NCI-H2029 (cell line): ENCODE data around the gene GAREM2.

Experiments used
- DNase-seq: peaks from one replicate; lab custom pipeline; 2025; lab: John Stamatoyannopoulos, UW

The GAREM2 gene

DNA sequence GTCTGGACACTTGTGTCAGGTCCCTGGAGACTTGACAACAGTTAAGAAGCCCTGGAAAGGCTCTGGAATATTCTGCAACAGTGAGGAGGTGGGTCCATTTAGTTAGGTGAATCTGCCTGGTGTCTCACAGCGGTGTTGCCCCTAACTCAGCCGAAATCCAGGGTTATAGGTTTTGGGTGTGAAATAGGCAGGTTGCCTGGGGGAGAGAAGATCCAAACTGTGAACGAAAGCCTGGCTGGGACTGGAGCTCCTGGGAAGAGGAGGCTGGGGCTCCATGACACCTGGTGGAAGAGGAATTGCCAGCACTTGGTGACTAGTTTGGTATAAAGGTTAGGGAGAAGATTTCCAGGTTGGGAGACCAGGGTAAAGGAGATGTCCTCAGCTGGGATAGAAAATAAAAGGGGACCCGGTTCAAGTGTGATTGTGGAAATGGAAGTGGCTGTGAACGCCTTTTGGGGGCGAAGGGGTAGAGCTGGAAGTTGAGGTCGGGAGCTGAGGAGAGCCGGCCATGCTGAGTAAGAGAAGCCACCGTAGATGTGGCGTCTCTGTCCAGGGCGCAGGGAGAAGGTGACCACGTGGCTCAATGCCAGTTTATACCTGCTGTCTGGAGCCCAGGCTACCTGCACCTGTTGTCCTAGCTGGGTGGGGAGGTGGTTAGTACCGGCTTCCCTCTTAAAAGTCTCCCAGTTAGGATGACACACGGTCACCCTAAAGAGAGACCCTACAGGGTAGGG is 3.0 kb upstream of the GAREM2 start:
- no peak for DNase-seq

DNA sequence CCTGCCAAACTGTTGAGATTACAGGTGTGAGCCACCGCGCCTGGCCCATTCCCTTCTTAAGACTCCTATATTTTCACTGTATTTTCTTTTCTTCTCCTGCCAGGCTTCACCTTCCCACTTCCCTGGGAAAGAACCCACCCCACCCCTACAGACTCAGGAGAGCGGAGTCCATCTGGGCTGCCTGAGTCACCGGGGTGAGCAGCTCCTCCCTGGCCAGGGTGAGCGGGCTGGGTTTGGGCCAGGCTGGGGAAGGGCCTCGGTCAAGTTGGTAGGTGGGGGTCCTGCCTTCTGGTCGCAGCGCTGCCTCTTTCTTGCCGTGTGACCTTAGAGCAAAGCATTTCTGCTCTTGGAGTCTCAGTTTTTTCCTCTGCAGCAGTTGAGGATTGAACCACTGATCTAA is 2.1 kb upstream of the GAREM2 start:
- no peak for DNase-seq

DNA sequence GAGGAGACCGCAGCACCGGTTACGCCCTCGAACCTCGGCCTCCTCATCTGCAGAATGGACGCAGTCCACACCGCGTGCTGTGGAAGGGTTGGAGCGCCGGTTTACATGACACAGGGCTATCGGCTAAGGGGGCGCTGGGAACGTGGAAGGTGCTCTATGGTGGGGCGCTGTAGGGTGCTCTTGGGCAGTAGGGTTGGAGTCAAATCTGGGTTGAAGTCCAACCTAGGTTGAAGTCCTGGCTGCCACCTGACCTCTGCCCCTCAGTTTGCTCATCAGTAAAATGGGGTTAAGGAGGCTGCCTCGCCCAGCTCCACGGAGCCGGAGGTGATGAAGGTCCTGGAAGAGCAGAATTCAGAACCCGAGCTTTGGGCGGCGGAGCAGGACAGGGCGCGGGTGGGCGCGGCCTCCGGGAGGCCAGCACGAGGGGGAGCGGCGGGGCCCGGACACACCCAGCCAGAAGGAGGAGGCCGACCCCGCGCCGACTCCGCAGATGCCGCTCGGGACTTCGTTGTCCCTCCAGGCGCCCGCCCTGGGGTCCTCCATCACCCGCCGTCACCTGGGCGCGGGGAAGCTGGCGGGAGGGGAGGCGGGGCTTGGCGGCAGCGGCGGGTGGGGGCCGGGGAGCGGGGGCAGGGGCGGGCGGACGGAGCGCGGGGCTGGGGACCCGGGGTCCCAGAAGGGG is 558 bp upstream of the GAREM2 start:
- DNase-seq, result no peak

DNA sequence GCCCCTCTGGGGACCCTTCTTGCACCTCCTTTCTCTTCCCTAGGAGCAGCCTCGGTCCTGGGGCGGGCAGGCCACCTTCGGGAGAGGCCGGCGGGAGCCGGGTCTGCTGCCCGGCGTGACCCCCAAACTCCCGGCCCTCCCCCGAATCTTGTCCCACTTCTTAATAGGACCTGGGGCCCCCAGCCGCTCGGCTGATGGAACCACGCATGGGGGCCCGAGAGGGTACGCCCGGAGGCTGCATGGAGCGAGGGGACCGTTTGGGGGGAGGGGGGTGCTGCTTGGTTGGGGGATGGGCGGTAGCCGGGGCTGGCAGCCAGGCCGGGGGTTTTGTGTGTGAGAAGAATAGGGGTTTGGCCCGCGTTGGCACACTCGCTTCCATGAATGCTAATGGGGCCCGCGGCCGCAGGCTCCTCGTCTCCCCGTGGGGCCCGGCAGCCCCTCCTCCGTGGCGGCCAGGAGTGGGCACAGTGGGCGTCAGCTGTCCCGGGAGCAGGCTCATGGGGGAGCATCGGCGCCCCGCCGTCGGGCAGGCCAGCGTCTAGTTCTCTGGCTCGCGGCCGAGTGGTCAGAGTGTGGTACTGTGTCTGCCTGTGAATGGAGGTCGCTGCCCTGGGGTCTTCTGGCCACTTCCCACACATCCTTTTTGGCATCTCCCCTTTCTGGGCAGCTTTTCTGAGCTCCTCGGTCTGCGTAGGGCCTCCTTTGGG is 1.0 kb downstream of the GAREM2 start:
- no peak for DNase-seq

DNA sequence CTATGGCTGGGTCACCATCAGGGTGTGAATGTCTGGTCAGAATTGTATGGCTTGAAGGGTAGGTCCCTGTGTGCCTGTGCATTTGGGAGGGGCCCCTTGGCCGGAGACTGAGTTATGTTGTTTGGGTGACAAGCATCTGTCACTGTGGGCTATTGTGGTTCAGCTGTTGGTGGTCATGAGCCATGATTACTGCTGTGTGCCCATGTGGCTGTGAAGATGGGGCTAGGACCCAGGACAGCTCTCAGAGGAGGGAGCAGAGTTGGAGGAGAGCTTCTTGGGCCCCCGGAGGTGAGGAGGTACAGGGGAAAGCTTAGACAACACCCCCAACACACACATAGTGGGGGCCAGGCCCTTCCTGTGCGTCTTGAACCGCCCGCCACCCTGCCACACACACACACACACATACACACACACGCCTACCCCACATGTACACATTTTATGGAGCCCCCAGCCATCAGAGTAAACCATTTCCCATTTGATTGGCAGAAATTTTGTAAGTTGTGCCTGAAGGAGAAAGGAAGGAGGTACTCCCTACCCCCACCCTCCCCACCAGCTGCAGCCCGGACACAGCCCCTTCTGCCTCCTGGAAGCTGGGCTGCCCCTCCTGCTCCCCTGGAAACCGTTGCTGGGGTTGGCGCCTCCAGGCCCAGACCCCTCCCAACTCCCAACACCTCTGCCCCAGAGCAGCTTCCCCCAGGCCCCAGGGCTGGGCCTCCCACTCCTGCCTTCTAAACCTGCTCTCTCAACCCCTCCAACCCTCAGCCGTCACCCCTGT is 2.0 kb downstream of the GAREM2 start:
- DNase-seq, result no peak

DNA sequence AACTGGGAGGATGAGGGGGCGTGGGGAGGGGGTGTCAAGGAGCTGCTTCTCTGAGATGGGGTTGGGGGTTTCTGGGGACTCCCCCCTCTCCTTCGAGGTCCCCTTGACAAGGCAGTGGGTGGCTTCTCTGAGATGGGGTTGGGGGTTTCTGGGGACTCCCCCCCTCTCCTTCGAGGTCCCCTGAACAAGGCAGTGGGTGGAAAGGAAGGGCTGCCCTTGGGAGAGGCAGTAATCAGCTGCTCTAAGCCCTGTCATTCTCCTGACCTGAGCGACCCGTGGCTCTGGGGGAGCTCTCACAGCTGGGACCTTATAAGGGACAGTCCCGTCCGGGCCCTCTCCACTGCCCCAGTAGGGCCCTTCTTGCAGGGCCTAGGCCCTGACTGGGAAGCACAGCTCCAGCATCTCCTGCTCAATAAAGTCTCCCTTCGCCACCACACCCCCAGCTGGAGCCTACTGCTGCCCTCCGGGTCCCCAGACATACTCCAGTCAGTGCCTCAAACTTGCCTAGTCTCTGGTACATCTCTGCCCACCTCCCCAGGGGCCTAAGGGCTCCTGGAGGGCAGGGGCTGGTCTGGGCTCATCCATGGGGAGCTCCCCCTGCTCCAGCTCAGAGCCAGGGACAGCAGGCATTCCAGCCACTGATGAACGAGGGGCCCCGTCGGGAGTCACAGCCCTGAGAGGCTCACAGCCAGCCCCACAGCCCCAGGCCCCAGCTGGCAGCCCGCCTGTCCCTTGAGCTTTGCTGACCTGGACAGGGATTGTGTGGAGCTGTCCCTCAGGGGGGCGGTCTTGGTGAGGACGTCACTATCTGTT is 2.8 kb downstream of the GAREM2 start:
- DNase-seq, result no peak

DNA sequence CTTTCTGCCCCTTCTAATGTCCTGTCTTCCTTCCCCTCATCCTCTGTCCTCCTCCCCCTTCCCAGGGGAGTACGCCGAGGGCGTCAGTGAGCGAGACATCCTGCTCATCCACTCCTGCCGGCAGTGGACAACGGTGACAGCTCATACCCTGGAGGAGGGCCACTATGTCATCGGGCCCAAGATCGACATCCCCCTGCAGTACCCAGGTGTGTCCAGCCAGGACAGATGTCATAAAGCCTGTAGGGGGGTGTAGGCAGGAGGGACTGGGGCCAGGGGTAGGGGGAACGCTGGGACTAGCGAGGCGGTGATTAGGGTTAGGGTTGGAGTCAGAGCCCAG is 3.4 kb downstream of the GAREM2 start:
- no peak for DNase-seq

DNA sequence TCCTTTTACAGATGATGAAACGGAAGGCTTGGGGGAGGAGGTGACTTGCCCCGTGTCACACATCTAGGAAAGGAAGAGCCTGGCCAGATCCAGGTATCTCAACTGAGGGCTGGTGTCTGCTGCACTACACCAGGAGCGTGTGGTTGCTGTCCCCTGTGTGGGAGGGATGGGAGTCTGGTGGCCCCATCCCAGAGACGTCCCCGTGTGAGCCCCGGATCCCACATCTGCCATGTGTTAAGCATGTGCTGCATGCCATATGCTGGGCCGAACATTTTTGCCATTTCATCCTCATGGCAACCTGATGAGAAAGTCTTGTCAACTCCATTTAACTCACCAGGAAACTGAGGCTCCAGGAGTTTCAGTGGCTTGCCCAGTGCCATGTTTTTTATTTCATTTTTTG is 4.2 kb downstream of the GAREM2 start:
- DNase-seq, result no peak

- no peak for DNase-seq
Observed at GRCh38 chr2:26178246-26178645, 5.4 kb downstream of the GAREM2 start.

GRCh38 chr2:26178746-26179436 is 6.0 kb downstream of the GAREM2 start:
- no peak for DNase-seq

GRCh38 chr2:26179446-26179913 is 6.6 kb downstream of the GAREM2 start:
- no peak for DNase-seq

- DNase-seq, result no peak
Observed at GRCh38 chr2:26182441-26182840, 9.6 kb downstream of the GAREM2 start.

DNA sequence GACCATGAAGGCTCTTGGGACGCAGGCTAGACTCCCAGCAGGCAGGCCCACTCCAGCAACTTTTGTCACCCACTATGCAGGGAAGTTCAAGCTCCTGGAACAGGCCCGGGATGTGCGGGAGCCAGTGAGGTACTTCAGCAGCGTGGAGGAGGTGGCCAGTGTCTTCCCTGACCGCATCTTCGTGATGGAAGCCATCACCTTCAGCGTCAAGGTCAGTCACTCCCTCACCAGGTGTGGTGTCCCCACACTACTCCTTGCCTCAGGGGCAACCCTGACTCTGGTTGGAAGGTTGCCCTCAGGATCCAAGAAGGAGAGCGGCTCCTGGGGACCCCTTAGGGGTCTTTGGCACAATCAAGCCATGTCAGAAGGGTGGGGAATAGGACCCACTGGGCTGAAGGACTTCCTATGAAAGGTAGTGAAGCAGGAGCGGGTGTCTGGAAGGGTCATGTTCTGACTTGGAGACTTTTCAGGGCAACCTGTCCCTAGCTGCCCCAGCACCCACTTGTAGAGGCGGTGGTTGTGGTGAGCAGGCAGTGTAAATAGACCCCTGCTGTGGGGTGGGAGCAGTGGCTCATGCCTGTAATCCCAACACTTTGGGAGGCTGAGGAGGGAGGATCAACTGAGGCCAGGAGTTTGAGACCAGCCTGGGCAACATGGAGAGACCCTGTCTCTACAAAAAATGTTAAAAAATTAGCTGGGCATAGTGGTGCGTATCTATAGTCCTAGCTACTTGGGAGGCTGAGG is 10.2 kb downstream of the GAREM2 start:
- DNase-seq, result no peak

GRCh38 chr2:26184121-26184520 is 11.2 kb downstream of the GAREM2 start:
- DNase-seq, result no peak

GRCh38 chr2:26184555-26185303 is 11.8 kb downstream of the GAREM2 start:
- peak; percentile 42 for DNase-seq

GRCh38 chr2:26185304-26185928 is 12.5 kb downstream of the GAREM2 start:
- DNase-seq, result no peak

DNA sequence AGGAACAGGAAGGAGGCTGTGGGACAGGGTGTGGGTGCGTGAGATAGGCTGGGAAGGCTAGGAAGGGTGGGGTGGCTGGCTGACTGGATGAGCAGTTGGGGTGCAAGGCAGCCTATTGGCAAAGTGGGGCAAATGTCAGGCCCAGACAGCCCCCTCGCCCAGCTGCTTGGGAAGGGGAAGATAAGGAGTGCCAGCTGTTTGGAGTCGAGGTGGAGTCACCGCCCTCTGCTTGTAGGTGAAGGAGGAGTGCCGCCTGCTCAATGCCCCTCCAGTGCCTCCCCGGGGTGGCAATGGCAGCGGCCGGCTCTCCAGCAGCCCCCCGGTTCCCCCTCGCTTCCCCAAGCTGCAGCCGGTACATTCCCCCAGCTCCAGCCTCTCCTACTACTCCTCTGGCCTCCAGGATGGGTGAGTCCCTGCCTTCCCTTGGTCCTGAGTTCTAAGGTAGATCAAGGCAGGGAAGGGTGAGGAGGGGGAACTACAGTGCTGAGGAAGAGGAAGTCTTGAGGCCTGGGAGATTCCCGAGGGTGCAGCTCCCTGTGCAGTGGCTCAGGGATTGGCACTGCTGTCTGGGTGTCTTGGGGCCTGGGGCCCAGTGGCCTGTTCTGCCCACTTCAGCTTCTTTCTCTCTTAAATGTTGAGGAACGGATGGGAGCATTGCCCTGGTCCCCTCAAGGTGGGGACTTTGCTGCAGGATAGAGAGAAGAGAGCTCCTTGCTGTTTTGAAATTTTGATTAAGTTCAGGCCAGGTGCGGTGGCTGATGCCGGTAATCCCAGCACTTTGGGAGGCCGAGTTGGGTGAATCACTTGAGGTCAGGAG is 13.3 kb downstream of the GAREM2 start:
- no peak for DNase-seq

GRCh38 chr2:26187114-26187513 is 14.2 kb downstream of the GAREM2 start:
- no peak for DNase-seq
